Hindlimb muscle (tissue), 1 donor: ENCODE data around the gene ABCG5. TPM values are rescaled to one million over a fixed set of nuclear protein-coding genes. Genes with fewer than 3 reads are reported as not detected.

ENCODE experiments used
- DNase-seq: peaks from one replicate; pipeline ENCODE4 v3.0.0-alpha.2; 2013
- polyA plus RNA-seq: library from polyadenylated mRNA; unstranded; fragments of 120-200 nt; gene quantifications from one replicate; pipeline ENCODE4 v1.2.1, GENCODE V29; 2013; ENCODE audit not compliant: insufficient read length

Gene ABCG5
- polyA plus RNA-seq, 1 donor, result not detected

- no peak for DNase-seq
These were observed 32.0 kb downstream of the ABCG5 start for GRCh38 chr2:43806719-43807031.

- no peak for DNase-seq
These were observed 35.5 kb downstream of the ABCG5 start for GRCh38 chr2:43803113-43803512.

GRCh38 chr2:43802135-43802534, 36.5 kb downstream of the ABCG5 start:
- DNase-seq, result no peak

GRCh38 chr2:43800894-43801293, 37.7 kb downstream of the ABCG5 start:
- no peak for DNase-seq

GRCh38 chr2:43798300-43798699, 40.3 kb downstream of the ABCG5 start:
- no peak for DNase-seq

GRCh38 chr2:43796206-43796605, 42.4 kb downstream of the ABCG5 start:
- DNase-seq, result no peak

GRCh38 chr2:43794956-43795355, 43.7 kb downstream of the ABCG5 start:
- DNase-seq, result no peak

GRCh38 chr2:43792653-43793052, 46.0 kb downstream of the ABCG5 start:
- no peak for DNase-seq

GRCh38 chr2:43791035-43791765, 47.4 kb downstream of the ABCG5 start:
- DNase-seq, result no peak

GRCh38 chr2:43790147-43790546, 48.5 kb downstream of the ABCG5 start:
- DNase-seq, result no peak

GRCh38 chr2:43788646-43789045, 50.0 kb downstream of the ABCG5 start:
- no peak for DNase-seq

GRCh38 chr2:43787895-43788294, 50.7 kb downstream of the ABCG5 start:
- DNase-seq, result no peak

- DNase-seq, result no peak
These were observed 60.4 kb downstream of the ABCG5 start for GRCh38 chr2:43778233-43778632.

GRCh38 chr2:43777306-43777926, 61.2 kb downstream of the ABCG5 start:
- DNase-seq, result no peak

- DNase-seq, result no peak
These were observed 62.3 kb downstream of the ABCG5 start for GRCh38 chr2:43776324-43776723.

- DNase-seq, result no peak
These were observed 64.0 kb downstream of the ABCG5 start for GRCh38 chr2:43774617-43775016.

GRCh38 chr2:43773876-43774613, 64.6 kb downstream of the ABCG5 start, which contains the start of gene DYNC2LI1:
Gene DYNC2LI1 (plus strand): TSS chr2:43774039. CDS start chr2:43774139, 100 bp downstream.
- DNase-seq, result peak; percentile 94

GRCh38 chr2:43766006-43766405, 72.6 kb downstream of the ABCG5 start:
- DNase-seq, result no peak

GRCh38 chr2:43764086-43764705, 74.4 kb downstream of the ABCG5 start:
- DNase-seq, result no peak

GRCh38 chr2:43763091-43763490, 75.5 kb downstream of the ABCG5 start:
- DNase-seq, result no peak
